ENCODE data around the gene SCD5.

The SCD5 gene

GRCh38 chr4:82611982-82612381, 186.6 kb downstream of the SCD5 start:
- DNase-seq: no peak
- no peaks in the 10 kb centered on the region for H3K4me1 Mint-ChIP-seq
- no peak overlapping the region for H3K27ac Mint-ChIP-seq
- H3K9me3 Mint-ChIP-seq: no peaks in the 10 kb centered on the region
- no peak for ATAC-seq
- H3K4me3 Mint-ChIP-seq: no peak overlapping the region
- peaks cover 3% of the 10 kb centered on the region for H3K27me3 Mint-ChIP-seq
- H3K36me3 Mint-ChIP-seq (ENCODE audit: low read depth): no peaks in the 10 kb centered on the region

GRCh38 chr4:82611527-82611926, 187.1 kb downstream of the SCD5 start:
- ATAC-seq: no peak
- Mint-ChIP-seq H3K9me3 (no peaks in the 10 kb centered on the region), H3K27me3 (peaks cover 3% of the 10 kb centered on the region)

GRCh38 chr4:82610041-82610440, 188.6 kb downstream of the SCD5 start:
- ATAC-seq (no peak), DNase-seq (no peak)
- Mint-ChIP-seq H3K36me3 (ENCODE audit: low read depth) (no peaks in the 10 kb centered on the region), H3K27ac (no peak overlapping the region), H3K4me3 (no peak overlapping the region), H3K27me3 (peaks cover 3% of the 10 kb centered on the region), H3K4me1 (no peaks in the 10 kb centered on the region), H3K9me3 (no peaks in the 10 kb centered on the region)

More at GRCh38 chr4:82611527-82611926, 187.1 kb downstream of the SCD5 start:
- Mint-ChIP-seq H3K27ac (no peak overlapping the region), H3K4me3 (no peak overlapping the region), H3K4me1 (no peaks in the 10 kb centered on the region), H3K36me3 (ENCODE audit: low read depth) (no peaks in the 10 kb centered on the region)
- no peak for DNase-seq

GRCh38 chr4:82606622-82607021, 192.0 kb downstream of the SCD5 start:
- H3K27me3 Mint-ChIP-seq: no peaks in the 10 kb centered on the region
- no peak overlapping the region for H3K27ac Mint-ChIP-seq
- no peak for ATAC-seq
- no peaks in the 10 kb centered on the region for H3K4me1 Mint-ChIP-seq
- H3K9me3 Mint-ChIP-seq: no peaks in the 10 kb centered on the region
- H3K4me3 Mint-ChIP-seq: no peak overlapping the region
- H3K36me3 Mint-ChIP-seq (ENCODE audit: low read depth): no peaks in the 10 kb centered on the region
- no peak for DNase-seq

GRCh38 chr4:82604522-82604921, 194.1 kb downstream of the SCD5 start:
- no peak overlapping the region for H3K27ac Mint-ChIP-seq
- no peak for DNase-seq
- no peaks in the 10 kb centered on the region for H3K27me3 Mint-ChIP-seq

GRCh38 chr4:82601242-82602015, 197.2 kb downstream of the SCD5 start:
- no peaks in the 10 kb centered on the region for H3K36me3 Mint-ChIP-seq (ENCODE audit: low read depth)
- ATAC-seq (no peak), DNase-seq (no peak)
- no peaks in the 10 kb centered on the region for H3K9me3 Mint-ChIP-seq
- no peaks in the 10 kb centered on the region for H3K27me3 Mint-ChIP-seq
- no peak overlapping the region for H3K27ac Mint-ChIP-seq
- H3K4me3 Mint-ChIP-seq: no peak overlapping the region
- no peaks in the 10 kb centered on the region for H3K4me1 Mint-ChIP-seq

More at GRCh38 chr4:82604522-82604921, 194.1 kb downstream of the SCD5 start:
- ATAC-seq: no peak
- Mint-ChIP-seq H3K36me3 (ENCODE audit: low read depth) (no peaks in the 10 kb centered on the region), H3K9me3 (no peaks in the 10 kb centered on the region), H3K4me3 (no peak overlapping the region), H3K4me1 (no peaks in the 10 kb centered on the region)

- Mint-ChIP-seq H3K4me3 (no peak overlapping the region), H3K27ac (no peak overlapping the region), H3K36me3 (ENCODE audit: low read depth) (no peaks in the 10 kb centered on the region), H3K9me3 (no peaks in the 10 kb centered on the region), H3K27me3 (no peaks in the 10 kb centered on the region), H3K4me1 (no peaks in the 10 kb centered on the region)
- DNase-seq: no peak
- ATAC-seq: no peak
These were observed 199.3 kb downstream of the SCD5 start for GRCh38 chr4:82599336-82599735.

- H3K4me1 Mint-ChIP-seq: no peaks in the 10 kb centered on the region
- no peak for DNase-seq
- no peak overlapping the region for H3K4me3 Mint-ChIP-seq
- H3K27me3 Mint-ChIP-seq: peaks cover 1% of the 10 kb centered on the region
- no peak for ATAC-seq
- H3K9me3 Mint-ChIP-seq: no peaks in the 10 kb centered on the region
- no peaks in the 10 kb centered on the region for H3K36me3 Mint-ChIP-seq (ENCODE audit: low read depth)
- no peak overlapping the region for H3K27ac Mint-ChIP-seq
These were observed 204.1 kb downstream of the SCD5 start for GRCh38 chr4:82594456-82594855.

- H3K27me3 Mint-ChIP-seq: peaks cover 1% of the 10 kb centered on the region
- no peaks in the 10 kb centered on the region for H3K9me3 Mint-ChIP-seq
- no peak overlapping the region for H3K27ac Mint-ChIP-seq
- no peaks in the 10 kb centered on the region for H3K36me3 Mint-ChIP-seq (ENCODE audit: low read depth)
- DNase-seq: no peak
- no peaks in the 10 kb centered on the region for H3K4me1 Mint-ChIP-seq
- ATAC-seq: no peak
- H3K4me3 Mint-ChIP-seq: no peak overlapping the region
These were observed 205.2 kb downstream of the SCD5 start for GRCh38 chr4:82593411-82593810.

- H3K4me3 Mint-ChIP-seq: no peak overlapping the region
- peaks cover 3% of the 10 kb centered on the region for H3K27me3 Mint-ChIP-seq
These were observed 206.0 kb downstream of the SCD5 start for GRCh38 chr4:82592639-82593038.

GRCh38 chr4:82591592-82591991, 207.0 kb downstream of the SCD5 start:
- ATAC-seq (no peak), DNase-seq (no peak)
- Mint-ChIP-seq H3K4me3 (no peak overlapping the region), H3K4me1 (no peaks in the 10 kb centered on the region), H3K9me3 (no peaks in the 10 kb centered on the region), H3K27me3 (peaks cover 3% of the 10 kb centered on the region), H3K27ac (no peak overlapping the region), H3K36me3 (ENCODE audit: low read depth) (no peaks in the 10 kb centered on the region)

More at GRCh38 chr4:82592639-82593038, 206.0 kb downstream of the SCD5 start:
- Mint-ChIP-seq H3K9me3 (no peaks in the 10 kb centered on the region), H3K27ac (no peak overlapping the region), H3K4me1 (no peaks in the 10 kb centered on the region), H3K36me3 (ENCODE audit: low read depth) (no peaks in the 10 kb centered on the region)
- ATAC-seq: no peak
- no peak for DNase-seq

GRCh38 chr4:82589756-82590155, 208.8 kb downstream of the SCD5 start:
- DNase-seq: no peak
- no peaks in the 10 kb centered on the region for H3K36me3 Mint-ChIP-seq (ENCODE audit: low read depth)
- H3K27ac Mint-ChIP-seq: no peak overlapping the region
- no peak overlapping the region for H3K4me3 Mint-ChIP-seq
- peaks cover 3% of the 10 kb centered on the region for H3K27me3 Mint-ChIP-seq
- ATAC-seq: no peak
- H3K9me3 Mint-ChIP-seq: no peaks in the 10 kb centered on the region
- no peaks in the 10 kb centered on the region for H3K4me1 Mint-ChIP-seq

- Mint-ChIP-seq H3K4me3 (no peak overlapping the region), H3K27ac (no peak overlapping the region), H3K27me3 (peaks cover 3% of the 10 kb centered on the region), H3K9me3 (no peaks in the 10 kb centered on the region), H3K36me3 (ENCODE audit: low read depth) (no peaks in the 10 kb centered on the region), H3K4me1 (no peaks in the 10 kb centered on the region)
- ATAC-seq: no peak
- no peak for DNase-seq
These were observed 209.8 kb downstream of the SCD5 start for GRCh38 chr4:82588771-82589270.

- Mint-ChIP-seq H3K36me3 (ENCODE audit: low read depth) (no peaks in the 10 kb centered on the region), H3K9me3 (no peaks in the 10 kb centered on the region), H3K4me1 (no peaks in the 10 kb centered on the region), H3K27me3 (peaks cover 6% of the 10 kb centered on the region), H3K4me3 (no peak overlapping the region), H3K27ac (no peak overlapping the region)
- DNase-seq (no peak), ATAC-seq (no peak)
These were observed 210.6 kb downstream of the SCD5 start for GRCh38 chr4:82587826-82588540.
